DND-41 (cell line): ENCODE results near the gene NCK1.

ENCODE experiments used
- ATAC-seq: fragments of 200-7000 bp; cut with Tn5 transposase; 3 replicates; pipeline ENCODE4 v1.9.1; 2021; ENCODE audit warnings: low read depth; ENCODE audit not compliant: insufficient read depth
- DNase-seq: peaks from one replicate; pipeline ENCODE4 v3.0.0-alpha.2; 2020
- H2AFZ ChIP-seq: 2 replicates; pipeline ENCODE4 v1.6.0; 2012; ENCODE audit warnings: low read depth, low read length
- H3K27ac ChIP-seq: 2 replicates; pipeline ENCODE4 v1.5.1; 2012; ENCODE audit warnings: low read length, inconsistent platforms
- H3K27me3 ChIP-seq: fragments of 200-600 bp; sonication (generic); 2 replicates; pipeline ENCODE4 v1.6.0; 2012; ENCODE audit warnings: low read length, mild to moderate bottlenecking, inconsistent platforms; ENCODE audit not compliant: insufficient read depth, poor library complexity
- H3K36me3 ChIP-seq: 2 replicates; pipeline ENCODE4 v1.5.1; 2012; ENCODE audit warnings: low read length, inconsistent platforms; ENCODE audit not compliant: insufficient read depth
- H3K4me1 ChIP-seq: 2 replicates; pipeline ENCODE4 v1.5.1; 2012; ENCODE audit warnings: mild to moderate bottlenecking, low read length; ENCODE audit not compliant: insufficient read depth
- H3K4me2 ChIP-seq: 2 replicates; pipeline ENCODE4 v1.6.0; 2012; ENCODE audit warnings: mild to moderate bottlenecking, moderate library complexity, low read length, inconsistent platforms; ENCODE audit not compliant: insufficient read depth
- H3K4me3 ChIP-seq, 2 experiments: fragments of 200-600 bp in 1 of 2; shearing (Covaris generic) in 1 of 2; 2 replicates each; pipeline ENCODE4 v1.5.1; 2012 to 2016; ENCODE audit warnings: inconsistent platforms in 2 of 2, low read length in 2 of 2, mild to moderate bottlenecking in 2 of 2, low read depth in 1 of 2, moderate library complexity in 1 of 2
- H3K79me2 ChIP-seq: 2 replicates; pipeline ENCODE4 v1.6.0; 2012; ENCODE audit warnings: low read length, inconsistent platforms; ENCODE audit not compliant: insufficient read depth
- H3K9ac ChIP-seq: 2 replicates; pipeline ENCODE4 v1.6.0; 2012; ENCODE audit warnings: low read depth, mild to moderate bottlenecking, inconsistent platforms, low read length, moderate library complexity
- H3K9me3 ChIP-seq: 2 replicates; pipeline ENCODE4 v1.5.1; 2012; ENCODE audit warnings: low read length, moderate library complexity, mild to moderate bottlenecking, inconsistent platforms; ENCODE audit not compliant: insufficient read depth, severe bottlenecking
- H4K20me1 ChIP-seq: 2 replicates; pipeline ENCODE4 v1.6.0; 2012; ENCODE audit warnings: low read length; ENCODE audit not compliant: insufficient read depth
- CTCF ChIP-seq: IDR thresholded peaks from 2 replicates; pipeline ENCODE4 v1.5.1; 2012; ENCODE audit warnings: borderline replicate concordance, low read length, moderate library complexity, mild to moderate bottlenecking; ENCODE audit not compliant: poor library complexity, severe bottlenecking; ENCODE audit errors: extremely low read depth
- EZH2 ChIP-seq: IDR thresholded peaks from 3 replicates; pipeline ENCODE4 v1.6.1; 2012; ENCODE audit warnings: borderline replicate concordance, low read depth, mild to moderate bottlenecking, moderate library complexity, low read length, inconsistent platforms; ENCODE audit not compliant: severe bottlenecking

The NCK1 gene

GRCh38 chr3:136949146-136949545 lies 87.1 kb downstream of the NCK1 start:
- no peak overlapping the region for H3K27ac ChIP-seq
- H3K9ac ChIP-seq, result no peak overlapping the region
- ATAC-seq (no peak), DNase-seq (no peak)
- H3K4me2 ChIP-seq, result no peak overlapping the region
- H3K27me3 ChIP-seq, result no peaks in the 10 kb centered on the region
- no peaks in the 10 kb centered on the region for H3K4me1 ChIP-seq
- TF ChIP-seq CTCF (no peak), EZH2 (no peak)
- no peaks in the 10 kb centered on the region; the same call in 1 of the 2 replicates for H4K20me1 ChIP-seq
- no peak overlapping the region for H3K4me3 ChIP-seq
- H3K36me3 ChIP-seq, result peaks cover 23% of the 10 kb centered on the region
- H2AFZ ChIP-seq, result no peak overlapping the region
- H3K9me3 ChIP-seq, result no peaks in the 10 kb centered on the region
- H3K79me2 ChIP-seq, result peaks cover 17% of the 10 kb centered on the region

GRCh38 chr3:136949708-136950107 lies 87.7 kb downstream of the NCK1 start:
- no peak for DNase-seq
- Histone ChIP-seq H3K79me2 (peaks cover 12% of the 10 kb centered on the region; the same call in 1 of the 2 replicates), H3K9me3 (no peaks in the 10 kb centered on the region)

GRCh38 chr3:136950623-136951022 lies 88.6 kb downstream of the NCK1 start:
- Histone ChIP-seq H3K27me3 (no peaks in the 10 kb centered on the region), H3K36me3 (peaks cover 21% of the 10 kb centered on the region), H4K20me1 (no peaks in the 10 kb centered on the region; the same call in 1 of the 2 replicates), H3K9me3 (no peaks in the 10 kb centered on the region), H3K4me3 (no peak overlapping the region), H2AFZ (no peak overlapping the region), H3K27ac (no peak overlapping the region), H3K4me2 (no peak overlapping the region), H3K4me1 (no peaks in the 10 kb centered on the region), H3K79me2 (0 out of 2 replicates have a peak, but pooled peaks cover 10% of the 10 kb centered on the region), H3K9ac (no peak overlapping the region)
- DNase-seq, result no peak
- ATAC-seq, result no peak
- TF ChIP-seq CTCF, result no peak
- no peak for TF ChIP-seq EZH2

More at GRCh38 chr3:136949708-136950107, 87.7 kb downstream of the NCK1 start:
- Histone ChIP-seq H3K27ac (no peak overlapping the region), H2AFZ (no peak overlapping the region), H3K4me3 (no peak overlapping the region), H3K27me3 (no peaks in the 10 kb centered on the region), H3K36me3 (peaks cover 23% of the 10 kb centered on the region), H3K4me2 (no peak overlapping the region), H4K20me1 (no peaks in the 10 kb centered on the region; the same call in 1 of the 2 replicates), H3K4me1 (no peaks in the 10 kb centered on the region), H3K9ac (no peak overlapping the region)
- no peak for ATAC-seq
- peak; percentile 16 for TF ChIP-seq CTCF
- TF ChIP-seq EZH2, result no peak
